SK-N-SH (cell line): ENCODE results near the gene SPACA7. TPM values are rescaled to one million over a fixed set of nuclear protein-coding genes. Genes with fewer than 3 reads are reported as not detected.

Source experiments
- CTCF ChIA-PET: fragments of 300-600, 350-600 bp; formaldehyde crosslinking; extraction: SDS; loops from one replicate; lab custom pipeline; 2021; lab: Yijun Ruan, JAX
- POLR2A ChIA-PET: fragments of 350-600 bp; sonication (Branson Sonifier 250); formaldehyde crosslinking; extraction: SDS; loops from one replicate; lab custom pipeline; 2020; ENCODE audit warnings: antibody characterized with exemption, inconsistent platforms; lab: Yijun Ruan, JAX
- DNase-seq: peaks from one replicate; pipeline ENCODE4 v3.0.0; 2012
- H2AFZ ChIP-seq: fragments of 200-600 bp; sonication (generic); 2 replicates; pipeline ENCODE4 v1.8.1; 2016; ENCODE audit warnings: antibody characterized with exemption, mild to moderate bottlenecking, low read depth
- H3F3A ChIP-seq: fragments of 200-600 bp; sonication (generic); replicated peaks from 2 replicates; pipeline ENCODE3; 2016; ENCODE audit warnings: antibody characterized with exemption, mild to moderate bottlenecking; ENCODE audit not compliant: insufficient read depth
- H3K27ac ChIP-seq, 2 experiments: fragments of 200-500 bp in 1 of 2; fragments of 200-600 bp in 1 of 2; sonication (Bioruptor generic) in 1 of 2; sonication (generic), shearing (Covaris generic) in 1 of 2; 2 replicates each; pipeline versions ENCODE4 v1.5.1 to v1.6.1; 2014 to 2016; ENCODE audit warnings: low read depth in 2 of 2, inconsistent platforms in 1 of 2, low read length in 1 of 2, mild to moderate bottlenecking in 1 of 2, mixed read lengths in 1 of 2
- H3K27me3 ChIP-seq: fragments of 200-600 bp; sonication (generic), shearing (Covaris generic); 2 replicates; pipeline ENCODE4 v1.6.1; 2016; ENCODE audit warnings: mixed run types; ENCODE audit not compliant: insufficient read depth
- H3K36me3 ChIP-seq, 2 experiments: fragments of 200-500 bp in 1 of 2; fragments of 200-600 bp in 1 of 2; sonication (Bioruptor generic) in 1 of 2; sonication (generic) in 1 of 2; replicated peaks in 1 of 2; 2 replicates each; pipeline versions ENCODE3 to v1.5.1; 2014 to 2016; ENCODE audit warnings: low read length in 1 of 2, mild to moderate bottlenecking in 1 of 2; ENCODE audit not compliant: insufficient read depth in 2 of 2, control insufficient read depth in 1 of 2
- H3K4me1 ChIP-seq, 2 experiments: fragments of 200-500 bp in 1 of 2; fragments of 200-600 bp in 1 of 2; sonication (Bioruptor generic) in 1 of 2; sonication (generic), shearing (Covaris generic) in 1 of 2; 2 replicates each; pipeline versions ENCODE4 v1.5.1 to v1.6.1; 2014 to 2016; ENCODE audit warnings: low read depth in 1 of 2, low read length in 1 of 2, mixed run types in 1 of 2; ENCODE audit not compliant: insufficient read depth in 2 of 2, control insufficient read depth in 1 of 2
- H3K4me2 ChIP-seq: fragments of 200-600 bp; sonication (generic), shearing (Covaris generic); 2 replicates; pipeline ENCODE4 v1.6.1; 2017; ENCODE audit warnings: mixed run types
- H3K4me3 ChIP-seq, 2 experiments: fragments of 200-500 bp in 1 of 2; fragments of 200-600 bp in 1 of 2; sonication (Bioruptor generic) in 1 of 2; sonication (generic), shearing (Covaris generic) in 1 of 2; 2 replicates each; pipeline versions ENCODE4 v1.5.1 to v1.8.1; 2014 to 2016; ENCODE audit warnings: low read depth in 2 of 2, inconsistent platforms in 1 of 2, low read length in 1 of 2, mild to moderate bottlenecking in 1 of 2, mixed read lengths in 1 of 2, moderate library complexity in 1 of 2
- H3K79me2 ChIP-seq: fragments of 200-600 bp; sonication (generic); 2 replicates; pipeline ENCODE4 v1.8.1; 2017; ENCODE audit warnings: mild to moderate bottlenecking; ENCODE audit not compliant: insufficient read depth
- H3K9ac ChIP-seq: fragments of 200-600 bp; sonication (generic); 2 replicates; pipeline ENCODE4 v1.6.1; 2017; ENCODE audit warnings: mixed run types
- H3K9me2 ChIP-seq: fragments of 200-600 bp; sonication (generic); 2 replicates; pipeline ENCODE4 v1.6.1; 2017; ENCODE audit warnings: mixed run types
- H3K9me3 ChIP-seq: fragments of 200-600 bp; sonication (generic); 2 replicates; pipeline ENCODE4 v1.6.1; 2017; ENCODE audit warnings: mixed run types, mild to moderate bottlenecking, moderate library complexity
- H4K20me1 ChIP-seq: fragments of 200-600 bp; sonication (generic); 2 replicates; pipeline ENCODE4 v1.6.1; 2017; ENCODE audit warnings: mild to moderate bottlenecking, mixed run types; ENCODE audit not compliant: insufficient read depth
- ELF1 ChIP-seq: IDR thresholded peaks from 2 replicates; pipeline ENCODE4 v1.4.0; 2012
- EP300 ChIP-seq, 2 experiments: IDR thresholded peaks; 2 replicates each; pipeline versions ENCODE4 v1.4.0 to v1.6.1; 2012; ENCODE audit warnings: borderline replicate concordance in 1 of 2, low read depth in 1 of 2, low read length in 1 of 2
- GABPA ChIP-seq: IDR thresholded peaks from 2 replicates; pipeline ENCODE4 v1.4.0; 2012; ENCODE audit warnings: low read depth, mild to moderate bottlenecking
- MEF2A ChIP-seq: IDR thresholded peaks from 2 replicates; pipeline ENCODE4 v1.4.0; 2012; ENCODE audit warnings: low read depth, borderline replicate concordance
- MXI1 ChIP-seq: IDR thresholded peaks from 2 replicates; pipeline ENCODE4 v1.6.1; 2012; ENCODE audit warnings: mild to moderate bottlenecking, low read depth, low read length, improper control_type of control experiment
- RAD21 ChIP-seq: IDR thresholded peaks from 2 replicates; pipeline ENCODE4 v1.6.1; 2012; ENCODE audit warnings: mild to moderate bottlenecking, low read length
- RFX5 ChIP-seq: IDR thresholded peaks from 2 replicates; pipeline ENCODE4 v1.6.1; 2012; ENCODE audit warnings: mild to moderate bottlenecking, improper control_type of control experiment, low read length
- SIN3A ChIP-seq: IDR thresholded peaks from 2 replicates; pipeline ENCODE4 v1.6.1; 2012; ENCODE audit warnings: low read depth, mild to moderate bottlenecking, low read length, moderate library complexity, borderline replicate concordance
- TAF1 ChIP-seq: IDR thresholded peaks from 2 replicates; pipeline ENCODE4 v1.6.1; 2012; ENCODE audit warnings: low read depth, mild to moderate bottlenecking, low read length, moderate library complexity, borderline replicate concordance
- TEAD4 ChIP-seq: IDR thresholded peaks from 2 replicates; pipeline ENCODE4 v1.4.0; 2012; ENCODE audit warnings: mild to moderate bottlenecking, borderline replicate concordance; ENCODE audit not compliant: insufficient read depth
- YY1 ChIP-seq: IDR thresholded peaks from 2 replicates; pipeline ENCODE4 v1.4.0; 2012; ENCODE audit warnings: low read depth, mild to moderate bottlenecking
- WGBS: methylation state at CpG from one replicate; pipeline ENCODE4 v1.1.6; 2017; ENCODE audit warnings: low lambda C conversion rate; 5-methylcytosine and 5-hydroxymethylcytosine counted together
- polyA plus RNA-seq, 3 experiments: library from polyadenylated mRNA; depleted of rRNA; stranded (reverse); fragments of >200 nt; gene quantifications; 2 replicates each; pipeline ENCODE4 v1.2.3, GENCODE V29; 2012
- TF ChIP-seq, protein P1 (sequence below): fragments of 150-350 bp; IDR thresholded peaks from 2 replicates; pipeline ENCODE4 v1.6.1; 2016; ENCODE audit warnings: mild to moderate bottlenecking, low read depth, low read length
- TF ChIP-seq, protein P2 (sequence below): fragments of 150-350 bp; IDR thresholded peaks from 2 replicates; pipeline ENCODE4 v1.6.1; 2017; ENCODE audit warnings: antibody characterized with exemption, low read length, low read depth, borderline replicate concordance
- TF ChIP-seq, protein P3 (sequence below): fragments of 200-600 bp; sonication (generic); IDR thresholded peaks from 2 replicates; pipeline ENCODE4 v1.6.1; 2017; ENCODE audit warnings: antibody characterized with exemption, mild to moderate bottlenecking, moderate library complexity
- TF ChIP-seq, protein P4 (sequence below): IDR thresholded peaks from 2 replicates; pipeline ENCODE4 v1.4.0; 2012; ENCODE audit warnings: low read depth, borderline replicate concordance
- TF ChIP-seq, protein P5 (sequence below): IDR thresholded peaks from 2 replicates; pipeline ENCODE4 v1.4.0; 2012; ENCODE audit warnings: low read depth, borderline replicate concordance

SPACA7 gene
- polyA plus RNA-seq, 1 of the 3 experiments (the other 2 are of a cell fraction): not detected

DNA sequence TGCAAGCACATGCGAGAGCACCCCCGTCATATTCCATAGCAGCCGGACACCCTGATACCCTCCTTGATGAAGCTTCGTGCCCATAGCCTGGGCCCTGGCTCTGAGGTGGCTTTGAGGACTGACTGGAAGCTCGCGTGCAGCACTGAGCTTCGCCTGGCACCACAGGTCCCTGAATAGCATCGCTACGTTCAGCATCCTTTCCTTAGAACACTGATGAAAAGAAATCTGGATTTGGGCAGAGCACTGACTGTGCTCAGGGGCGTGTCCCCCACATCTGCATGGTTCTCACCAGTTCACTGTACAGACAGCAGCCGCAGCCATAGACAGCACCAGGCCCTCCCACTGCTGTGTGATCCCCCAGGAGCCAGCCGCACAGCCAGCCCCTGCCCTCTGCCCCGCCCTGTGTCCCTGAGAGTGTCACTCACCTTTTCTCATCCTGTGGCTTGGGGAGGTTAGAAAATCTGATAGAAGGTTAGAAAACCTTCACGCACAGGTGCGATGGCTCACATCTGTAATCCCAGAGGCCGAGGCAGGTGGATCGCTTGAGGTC lies 49.3 kb upstream of the SPACA7 start:
- TF ChIP-seq RFX5 (no peak), ELF1 (no peak), RAD21 (no peak), MXI1 (no peak), TAF1 (no peak), GABPA (no peak), TEAD4 (no peak), EP300 (IDR thresholded peaks at IDR 0.05; ENCODE audit: borderline replicate concordance in 1 of 2, low read depth in 1 of 2, low read length in 1 of 2) (no peak), SIN3A (no peak), MEF2A (no peak), YY1 (no peak)
- TF ChIP-seq, protein P1, sequence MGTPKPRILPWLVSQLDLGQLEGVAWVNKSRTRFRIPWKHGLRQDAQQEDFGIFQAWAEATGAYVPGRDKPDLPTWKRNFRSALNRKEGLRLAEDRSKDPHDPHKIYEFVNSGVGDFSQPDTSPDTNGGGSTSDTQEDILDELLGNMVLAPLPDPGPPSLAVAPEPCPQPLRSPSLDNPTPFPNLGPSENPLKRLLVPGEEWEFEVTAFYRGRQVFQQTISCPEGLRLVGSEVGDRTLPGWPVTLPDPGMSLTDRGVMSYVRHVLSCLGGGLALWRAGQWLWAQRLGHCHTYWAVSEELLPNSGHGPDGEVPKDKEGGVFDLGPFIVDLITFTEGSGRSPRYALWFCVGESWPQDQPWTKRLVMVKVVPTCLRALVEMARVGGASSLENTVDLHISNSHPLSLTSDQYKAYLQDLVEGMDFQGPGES: no peak
- TF ChIP-seq, protein P2, sequence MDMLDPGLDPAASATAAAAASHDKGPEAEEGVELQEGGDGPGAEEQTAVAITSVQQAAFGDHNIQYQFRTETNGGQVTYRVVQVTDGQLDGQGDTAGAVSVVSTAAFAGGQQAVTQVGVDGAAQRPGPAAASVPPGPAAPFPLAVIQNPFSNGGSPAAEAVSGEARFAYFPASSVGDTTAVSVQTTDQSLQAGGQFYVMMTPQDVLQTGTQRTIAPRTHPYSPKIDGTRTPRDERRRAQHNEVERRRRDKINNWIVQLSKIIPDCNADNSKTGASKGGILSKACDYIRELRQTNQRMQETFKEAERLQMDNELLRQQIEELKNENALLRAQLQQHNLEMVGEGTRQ: no peak
- TF ChIP-seq, protein P3, sequence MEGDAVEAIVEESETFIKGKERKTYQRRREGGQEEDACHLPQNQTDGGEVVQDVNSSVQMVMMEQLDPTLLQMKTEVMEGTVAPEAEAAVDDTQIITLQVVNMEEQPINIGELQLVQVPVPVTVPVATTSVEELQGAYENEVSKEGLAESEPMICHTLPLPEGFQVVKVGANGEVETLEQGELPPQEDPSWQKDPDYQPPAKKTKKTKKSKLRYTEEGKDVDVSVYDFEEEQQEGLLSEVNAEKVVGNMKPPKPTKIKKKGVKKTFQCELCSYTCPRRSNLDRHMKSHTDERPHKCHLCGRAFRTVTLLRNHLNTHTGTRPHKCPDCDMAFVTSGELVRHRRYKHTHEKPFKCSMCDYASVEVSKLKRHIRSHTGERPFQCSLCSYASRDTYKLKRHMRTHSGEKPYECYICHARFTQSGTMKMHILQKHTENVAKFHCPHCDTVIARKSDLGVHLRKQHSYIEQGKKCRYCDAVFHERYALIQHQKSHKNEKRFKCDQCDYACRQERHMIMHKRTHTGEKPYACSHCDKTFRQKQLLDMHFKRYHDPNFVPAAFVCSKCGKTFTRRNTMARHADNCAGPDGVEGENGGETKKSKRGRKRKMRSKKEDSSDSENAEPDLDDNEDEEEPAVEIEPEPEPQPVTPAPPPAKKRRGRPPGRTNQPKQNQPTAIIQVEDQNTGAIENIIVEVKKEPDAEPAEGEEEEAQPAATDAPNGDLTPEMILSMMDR: no peak
- TF ChIP-seq, protein P4, sequence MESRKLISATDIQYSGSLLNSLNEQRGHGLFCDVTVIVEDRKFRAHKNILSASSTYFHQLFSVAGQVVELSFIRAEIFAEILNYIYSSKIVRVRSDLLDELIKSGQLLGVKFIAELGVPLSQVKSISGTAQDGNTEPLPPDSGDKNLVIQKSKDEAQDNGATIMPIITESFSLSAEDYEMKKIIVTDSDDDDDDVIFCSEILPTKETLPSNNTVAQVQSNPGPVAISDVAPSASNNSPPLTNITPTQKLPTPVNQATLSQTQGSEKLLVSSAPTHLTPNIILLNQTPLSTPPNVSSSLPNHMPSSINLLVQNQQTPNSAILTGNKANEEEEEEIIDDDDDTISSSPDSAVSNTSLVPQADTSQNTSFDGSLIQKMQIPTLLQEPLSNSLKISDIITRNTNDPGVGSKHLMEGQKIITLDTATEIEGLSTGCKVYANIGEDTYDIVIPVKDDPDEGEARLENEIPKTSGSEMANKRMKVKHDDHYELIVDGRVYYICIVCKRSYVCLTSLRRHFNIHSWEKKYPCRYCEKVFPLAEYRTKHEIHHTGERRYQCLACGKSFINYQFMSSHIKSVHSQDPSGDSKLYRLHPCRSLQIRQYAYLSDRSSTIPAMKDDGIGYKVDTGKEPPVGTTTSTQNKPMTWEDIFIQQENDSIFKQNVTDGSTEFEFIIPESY: no peak
- TF ChIP-seq, protein P5, sequence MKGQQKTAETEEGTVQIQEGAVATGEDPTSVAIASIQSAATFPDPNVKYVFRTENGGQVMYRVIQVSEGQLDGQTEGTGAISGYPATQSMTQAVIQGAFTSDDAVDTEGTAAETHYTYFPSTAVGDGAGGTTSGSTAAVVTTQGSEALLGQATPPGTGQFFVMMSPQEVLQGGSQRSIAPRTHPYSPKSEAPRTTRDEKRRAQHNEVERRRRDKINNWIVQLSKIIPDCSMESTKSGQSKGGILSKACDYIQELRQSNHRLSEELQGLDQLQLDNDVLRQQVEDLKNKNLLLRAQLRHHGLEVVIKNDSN: no peak
- DNase-seq: no peak
- Histone ChIP-seq H3F3A (no peaks in the 10 kb centered on the region), H3K9ac (no peak overlapping the region), H3K36me3 (no peaks in the 10 kb centered on the region), H4K20me1 (no peaks in the 10 kb centered on the region), H3K27ac (no peak overlapping the region), H3K4me3 (no peak overlapping the region), H3K27me3 (peaks cover 57% of the 10 kb centered on the region; the same call in 1 of the 2 replicates), H3K79me2 (no peaks in the 10 kb centered on the region), H2AFZ (no peak overlapping the region), H3K4me2 (no peak overlapping the region), H3K9me2 (no peaks in the 10 kb centered on the region), H3K4me1 (no peaks in the 10 kb centered on the region), H3K9me3 (no peaks in the 10 kb centered on the region)
- WGBS: 28% methylated on average over 7 of the region's 17 CpGs
- ChIA-PET CTCF (interaction anchor here (1.3 kb wide), 1 partner anchor 44 kb away, joined by 3 read pairs; no protein-coding TSS in a partner anchor), POLR2A (no interaction called here)
